GM12878 (cell line): Measurements from ENCODE around the gene SLC35F2. TPM values are rescaled to one million over a fixed set of nuclear protein-coding genes. Genes with fewer than 3 reads are reported as not detected.

Experiments used
- ATAC-seq: fragments of 200-7000 bp; cut with Tn5 transposase; 3 replicates; pipeline ENCODE4 v1.9.1; 2020; ENCODE audit warnings: mild to moderate bottlenecking, moderate library complexity
- BruUV-seq: library from RNA; stranded (reverse); fragments of 400-500 nt; replicated peaks from 2 replicates; lab custom pipeline; 2021; lab: Mats Ljungman, UMichigan
- CTCF ChIA-PET: fragments of 300-600 bp; sonication (Branson Sonifier 250); formaldehyde crosslinking; extraction: SDS; loops from one replicate; lab custom pipeline; 2021; ENCODE audit warnings: inconsistent platforms; lab: Yijun Ruan, JAX
- POLR2A ChIA-PET: fragments of 350-600 bp; formaldehyde crosslinking; extraction: SDS; loops from one replicate; lab custom pipeline; 2021; ENCODE audit warnings: inconsistent platforms; lab: Charles Lee
- RAD21 ChIA-PET: fragments of 300-600 bp; sonication (Branson Sonifier 250); formaldehyde crosslinking; loops from one replicate; lab custom pipeline; 2023; ENCODE audit warnings: antibody characterized with exemption; ENCODE audit not compliant: unreplicated experiment; lab: Charles Lee
- SMC1A ChIA-PET: fragments of 300-600 bp; sonication (Branson Sonifier 250); formaldehyde crosslinking; loops from one replicate; lab custom pipeline; 2023; ENCODE audit not compliant: unreplicated experiment, uncharacterized antibody; lab: Charles Lee
- DNase-seq: peaks from one replicate; pipeline ENCODE4 v3.0.0-alpha.2; 2011; ENCODE audit warnings: low read depth, low spot score
- FAIRE-seq: peaks from 3 replicates; lab custom pipeline; 2011; peaks lifted over from hg19 to GRCh38; lab: Jason Lieb, UNC
- H2AFZ ChIP-seq: 2 replicates; pipeline ENCODE4 v1.6.0; 2011; ENCODE audit warnings: low read depth, low read length, control low read depth; ENCODE audit not compliant: control insufficient read depth
- H3K27ac ChIP-seq: 2 replicates; pipeline ENCODE4 v1.5.1; 2011; ENCODE audit warnings: control low read depth; ENCODE audit not compliant: control insufficient read depth, insufficient read depth
- H3K27me3 ChIP-seq, 2 experiments: replicated peaks in 1 of 2; 2 replicates each; pipeline versions ENCODE4 v1.6.0 to v1.6.1; 2011; ENCODE audit warnings: low read length in 1 of 2; ENCODE audit not compliant: control insufficient read depth in 2 of 2, insufficient read depth in 2 of 2
- H3K36me3 ChIP-seq, 2 experiments: 2 replicates each; pipeline ENCODE4 v1.5.1; 2011; ENCODE audit warnings: low read length in 1 of 2; ENCODE audit not compliant: control insufficient read depth in 2 of 2, insufficient read depth in 2 of 2
- H3K4me1 ChIP-seq: 2 replicates; pipeline ENCODE4 v1.6.1; 2011; ENCODE audit warnings: mild to moderate bottlenecking, low read length, moderate library complexity, mixed read lengths; ENCODE audit not compliant: control insufficient read depth, insufficient read depth
- H3K4me2 ChIP-seq: 2 replicates; pipeline ENCODE4 v1.6.0; 2011; ENCODE audit warnings: control low read depth; ENCODE audit not compliant: control insufficient read depth, insufficient read depth
- H3K4me3 ChIP-seq: fragments of 200-600 bp; sonication (generic); 2 replicates; pipeline ENCODE4 v1.5.1; 2016
- H3K79me2 ChIP-seq: 2 replicates; pipeline ENCODE4 v1.6.0; 2011; ENCODE audit warnings: low read length; ENCODE audit not compliant: control insufficient read depth, insufficient read depth
- H3K9ac ChIP-seq: 2 replicates; pipeline ENCODE4 v1.8.0; 2011; ENCODE audit warnings: low read length, control low read depth, mixed read lengths; ENCODE audit not compliant: control insufficient read depth, insufficient read depth
- H3K9me3 ChIP-seq: replicated peaks from 3 replicates; pipeline ENCODE4 v1.5.1; 2011; ENCODE audit warnings: mild to moderate bottlenecking, low read length; ENCODE audit not compliant: control insufficient read depth, insufficient read depth
- H4K20me1 ChIP-seq: 2 replicates; pipeline ENCODE4 v1.6.0; 2011; ENCODE audit not compliant: control insufficient read depth, insufficient read depth
- ATF7 ChIP-seq: fragments of 450-650 bp; IDR thresholded peaks from 2 replicates; pipeline ENCODE4 v1.6.1; 2016; ENCODE audit warnings: low read depth, mild to moderate bottlenecking
- BCL11A ChIP-seq: IDR thresholded peaks from 2 replicates; pipeline ENCODE4 v1.6.1; 2011; ENCODE audit warnings: low read depth, low read length
- CBX3 ChIP-seq: fragments of 200-600 bp; sonication (generic); IDR thresholded peaks from 2 replicates; pipeline ENCODE4 v1.6.1; 2016; ENCODE audit warnings: low read depth, borderline replicate concordance
- CHD4 ChIP-seq: fragments of 200-600 bp; sonication (generic); IDR thresholded peaks from 2 replicates; pipeline ENCODE4 v1.6.1; 2016; ENCODE audit warnings: mild to moderate bottlenecking
- MTA3 ChIP-seq: IDR thresholded peaks from 2 replicates; pipeline ENCODE4 v1.6.1; 2012; ENCODE audit warnings: low read length, inconsistent platforms, borderline replicate concordance
- NFYB ChIP-seq: IDR thresholded peaks from 2 replicates; pipeline ENCODE4 v1.6.1; 2011; ENCODE audit warnings: low read depth, mild to moderate bottlenecking, low read length, improper control_type of control experiment, moderate library complexity; ENCODE audit not compliant: insufficient read depth
- NR2F1 ChIP-seq: fragments of 450-650 bp; conservative IDR thresholded peaks from 2 replicates; pipeline ENCODE4 v1.6.1; 2017; ENCODE audit warnings: mild to moderate bottlenecking
- PAX8 ChIP-seq: fragments of 450-650 bp; IDR thresholded peaks from 2 replicates; pipeline ENCODE4 v1.6.1; 2017; ENCODE audit warnings: mild to moderate bottlenecking, moderate library complexity
- PRDM15 ChIP-seq: fragments of 450-650 bp; formaldehyde crosslinking; IDR thresholded peaks from 2 replicates; pipeline ENCODE4 v1.4.0; 2020; ENCODE audit warnings: mild to moderate bottlenecking, moderate library complexity
- RBBP5 ChIP-seq: fragments of 200-600 bp; sonication (generic); conservative IDR thresholded peaks from 2 replicates; pipeline ENCODE4 v1.6.1; 2016
- SP1 ChIP-seq: IDR thresholded peaks from one replicate; pipeline ENCODE4 v1.6.1; 2011; ENCODE audit warnings: low read depth, low read length
- SREBF1 ChIP-seq: IDR thresholded peaks from 2 replicates; pipeline ENCODE4 v1.6.1; 2012; ENCODE audit warnings: mild to moderate bottlenecking, low read length
- SUZ12 ChIP-seq: fragments of 200-600 bp; sonication (generic); IDR thresholded peaks from one replicate; pipeline ENCODE4 v1.6.1; 2018; ENCODE audit warnings: antibody characterized with exemption, mild to moderate bottlenecking; ENCODE audit not compliant: unreplicated experiment
- ZBED1 ChIP-seq: IDR thresholded peaks from 2 replicates; pipeline ENCODE4 v1.6.1; 2016; ENCODE audit warnings: borderline replicate concordance
- ZNF217 ChIP-seq: fragments of 450-650 bp; IDR thresholded peaks from 2 replicates; pipeline ENCODE4 v1.6.1; 2017; ENCODE audit warnings: antibody characterized with exemption, mild to moderate bottlenecking
- WGBS: methylation state at CpG from one replicate; pipeline ENCODE4 v1.1.6; 2016; ENCODE audit warnings: low lambda C conversion rate; ENCODE audit not compliant: insufficient replicate concordance, insufficient coverage; ENCODE audit errors: missing lambda C conversion rate; 5-methylcytosine and 5-hydroxymethylcytosine counted together
- in situ Hi-C: fragments of 300-500 bp; cut with MboI; formaldehyde crosslinking; loops from 9 replicates; pipeline ENCODE4 v1.14.3; 2018; ENCODE audit warnings: mixed read lengths
- intact Hi-C: fragments of 100-400 bp; cut with micrococcal nuclease; formaldehyde crosslinking; loops from one replicate; pipeline ENCODE4 v1.14.2; 2022; ENCODE audit not compliant: unreplicated experiment
- polyA plus RNA-seq, 11 experiments: library from polyadenylated mRNA; depleted of rRNA in 4 of 11; unstranded in 6 of 11; stranded (reverse) in 5 of 11; fragments of >200 nt; fragmentation: Nextera tagmentation in 4 of 11; fragmentation: Illumina TruSeq in 1 of 11; extraction: Ambion mirVana in 4 of 11; extraction: Trizol in 1 of 11; gene quantifications; 1 replicate in 1 of 11; 2 replicates in 10 of 11; pipeline versions ENCODE4 v1.2.1 to v1.2.3, GENCODE V29; 2011 to 2016; ENCODE audit warnings: inconsistent platforms in 2 of 11, missing spikeins in 2 of 11, low read depth in 1 of 11
- total RNA-seq, 4 experiments: library from RNA; depleted of rRNA in 3 of 4; stranded (reverse); fragments of >200 nt in 3 of 4; fragmentation: Illumina TruSeq in 1 of 4; extraction: Trizol in 1 of 4; gene quantifications; 2 replicates each; pipeline versions ENCODE4 v1.2.1 to v1.2.3, GENCODE V29; 2013 to 2021

The SLC35F2 gene
- total and polyA plus RNA-seq, 10 of the 15 experiments (the other 5 are each of a cell fraction or from before 2014, with no cell fraction given) = 15.2 to 48.8 (median 40.1) TPM

GRCh38 chr11:107792049-107792443 is 66.5 kb downstream of the SLC35F2 start:
- CTCF ChIA-PET = no interaction called here
- 84% methylated on average over 5 of the region's 5 CpGs for WGBS

More at GRCh38 chr11:107792049-107792443, 66.5 kb downstream of the SLC35F2 start:
- Histone ChIP-seq H3K9ac (no peak overlapping the region), H3K4me3 (no peak overlapping the region), H3K9me3 (no peaks in the 10 kb centered on the region; the same call in 2 of the 3 replicates), H3K36me3 (peaks cover 9 to 11% of the 10 kb centered on the region in 2 experiments; a peak in 3 of 4 replicates), H2AFZ (no peak overlapping the region), H3K27ac (no peak overlapping the region), H3K4me1 (no peaks in the 10 kb centered on the region), H4K20me1 (no peaks in the 10 kb centered on the region), H3K27me3 (no peaks in the 10 kb centered on the region), H3K79me2 (no peaks in the 10 kb centered on the region), H3K4me2 (no peak overlapping the region)
- TF ChIP-seq RBBP5 (no peak), SREBF1 (no peak), PAX8 (no peak), CHD4 (no peak), NR2F1 (no peak), SP1 (no peak), NFYB (no peak), ZNF217 (no peak), PRDM15 (CRISPR knock-in tag) (no peak), ZBED1 (no peak), SUZ12 (no peak), ATF7 (no peak), CBX3 (no peak), MTA3 (no peak), BCL11A (no peak)
- no peak for ATAC-seq
- BruUV-seq = TSS peak; percentile 61
- DNase-seq = no peak
- ChIA-PET POLR2A (interaction anchor here (0.6 kb wide), 1 partner anchor 225 kb away, joined by 4 read pairs; no protein-coding TSS in a partner anchor), RAD21 (no interaction called here), SMC1A (interaction anchor here (1.2 kb wide), 1 partner anchor 139 kb away, joined by 3 read pairs; no protein-coding TSS in a partner anchor)
- intact Hi-C loops (no loop called here), in situ Hi-C loops (no loop called here)
- FAIRE-seq = no peak
